ENCODE results near the gene CCDC71.

Gene CCDC71

GRCh38 chr3:49165771-49166751 is at the start of gene CCDC71:
TSS of gene CCDC71 (minus strand) at chr3:49166331. CDS start at chr3:49164208, 2,123 bp downstream.
- peak; percentile 73 for DNase-seq (ENCODE audit: low read depth)

GRCh38 chr3:49213998-49214397 is 47.9 kb upstream of the CCDC71 start:
- DNase-seq (ENCODE audit: low read depth), result no peak

GRCh38 chr3:49213541-49213943 is 47.4 kb upstream of the CCDC71 start:
- DNase-seq (ENCODE audit: low read depth), result no peak

- DNase-seq (ENCODE audit: low read depth), result no peak
Observed at GRCh38 chr3:49199900-49200281, 33.8 kb upstream of the CCDC71 start.

- no peak for DNase-seq (ENCODE audit: low read depth)
Observed at GRCh38 chr3:49199239-49199899, 33.2 kb upstream of the CCDC71 start.

GRCh38 chr3:49198611-49199230 is 32.6 kb upstream of the CCDC71 start:
- DNase-seq (ENCODE audit: low read depth), result no peak

GRCh38 chr3:49198161-49198560 is 32.0 kb upstream of the CCDC71 start:
- no peak for DNase-seq (ENCODE audit: low read depth)

- no peak for DNase-seq (ENCODE audit: low read depth)
Observed at GRCh38 chr3:49191741-49192140, 25.6 kb upstream of the CCDC71 start.

- DNase-seq (ENCODE audit: low read depth), result no peak
Observed at GRCh38 chr3:49183873-49184272, 17.7 kb upstream of the CCDC71 start.

GRCh38 chr3:49182682-49183081 is 16.6 kb upstream of the CCDC71 start:
- no peak for DNase-seq (ENCODE audit: low read depth)

- DNase-seq (ENCODE audit: low read depth), result no peak
Observed at GRCh38 chr3:49181351-49181750, 15.2 kb upstream of the CCDC71 start.

- no peak for DNase-seq (ENCODE audit: low read depth)
Observed at GRCh38 chr3:49180116-49180515, 14.0 kb upstream of the CCDC71 start.

- no peak for DNase-seq (ENCODE audit: low read depth)
Observed at GRCh38 chr3:49177073-49177472, 10.9 kb upstream of the CCDC71 start.

- DNase-seq (ENCODE audit: low read depth), result no peak
Observed at GRCh38 chr3:49175530-49175929, 9.4 kb upstream of the CCDC71 start.

- DNase-seq (ENCODE audit: low read depth), result no peak
Observed at GRCh38 chr3:49174397-49174985, 8.4 kb upstream of the CCDC71 start.

GRCh38 chr3:49173792-49174170 is 7.7 kb upstream of the CCDC71 start:
- DNase-seq (ENCODE audit: low read depth), result no peak

- no peak for DNase-seq (ENCODE audit: low read depth)
Observed at GRCh38 chr3:49173116-49173791, 7.1 kb upstream of the CCDC71 start.

- no peak for DNase-seq (ENCODE audit: low read depth)
Observed at GRCh38 chr3:49172551-49173041, 6.5 kb upstream of the CCDC71 start.

GRCh38 chr3:49171775-49172500 is 5.8 kb upstream of the CCDC71 start:
- no peak for DNase-seq (ENCODE audit: low read depth)

GRCh38 chr3:49171119-49171774 is 5.1 kb upstream of the CCDC71 start, which contains the start of gene KLHDC8B:
TSS of gene KLHDC8B (plus strand) at chr3:49171598. CDS start at chr3:49172770, 1,172 bp downstream.
- peak; percentile 79 for DNase-seq (ENCODE audit: low read depth)

Data from activated T-cell treated with anti-CD3 and anti-CD28 coated beads for 24 hours (primary cell).